GM18508 (cell line): ENCODE data around the gene SIGLEC15.
"Not testable (repeated sequence)": the region's sequence is repeated elsewhere in the genome, so short reads cannot be mapped to it uniquely, and the experiment has no call there.

ENCODE experiments used
- ATAC-seq: cut with Tn5 transposase; IDR thresholded peaks from one replicate; pipeline ENCODE4 v1.9.1; 2021; ENCODE audit warnings: moderate number of reproducible peaks; ENCODE audit not compliant: insufficient read depth, unreplicated experiment

Gene SIGLEC15, protein sequence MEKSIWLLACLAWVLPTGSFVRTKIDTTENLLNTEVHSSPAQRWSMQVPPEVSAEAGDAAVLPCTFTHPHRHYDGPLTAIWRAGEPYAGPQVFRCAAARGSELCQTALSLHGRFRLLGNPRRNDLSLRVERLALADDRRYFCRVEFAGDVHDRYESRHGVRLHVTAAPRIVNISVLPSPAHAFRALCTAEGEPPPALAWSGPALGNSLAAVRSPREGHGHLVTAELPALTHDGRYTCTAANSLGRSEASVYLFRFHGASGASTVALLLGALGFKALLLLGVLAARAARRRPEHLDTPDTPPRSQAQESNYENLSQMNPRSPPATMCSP

GRCh38 chr18:45825258-45826044, at the start of gene SIGLEC15:
Gene SIGLEC15, plus strand, starts transcription at chr18:45825675. Its CDS starts 54 bp downstream, at chr18:45825729.
- ATAC-seq = no peak

DNA sequence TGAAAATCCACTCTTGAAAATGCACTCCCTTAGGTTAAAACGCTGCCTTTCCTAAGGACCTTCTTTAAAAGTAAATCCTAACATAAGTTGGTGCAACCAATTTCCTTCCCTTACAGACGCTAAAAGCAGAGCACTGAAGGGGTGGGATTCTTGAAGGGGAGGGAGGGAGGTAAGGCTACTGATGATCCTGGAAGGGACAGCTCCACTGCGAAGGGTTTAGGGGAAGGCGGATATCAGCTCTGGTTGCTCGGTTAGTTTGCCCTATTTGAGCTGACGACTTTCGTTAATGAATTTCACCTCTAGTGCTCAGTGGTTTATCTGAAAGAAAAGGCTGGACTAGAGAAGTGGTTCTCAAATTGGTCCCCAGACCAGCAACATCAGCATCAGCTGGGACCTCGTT, 49.7 kb upstream of the SIGLEC15 start:
- no peak for ATAC-seq

DNA sequence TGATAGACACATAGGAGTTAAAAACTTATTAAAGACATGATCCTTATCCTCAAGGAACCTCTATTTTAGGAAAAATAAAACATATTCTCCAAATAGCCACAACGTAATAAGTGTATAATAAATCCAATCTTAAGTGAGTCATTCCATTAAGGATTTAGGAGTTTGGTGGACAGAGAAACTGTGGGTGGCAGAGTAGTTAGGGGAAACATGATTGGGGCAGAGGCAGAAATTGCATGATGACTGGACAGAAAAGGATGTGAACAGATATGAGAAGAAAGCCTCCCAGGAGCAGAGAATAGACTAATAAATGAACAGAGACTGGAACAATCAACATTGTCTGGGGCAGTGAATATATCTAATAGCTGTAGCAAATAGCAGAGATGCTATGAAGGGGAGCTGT, 48.1 kb upstream of the SIGLEC15 start:
- no peak for ATAC-seq

GRCh38 chr18:45780568-45780967, 44.9 kb upstream of the SIGLEC15 start:
- no peak for ATAC-seq

GRCh38 chr18:45782662-45783061, 42.8 kb upstream of the SIGLEC15 start:
- no peak for ATAC-seq

GRCh38 chr18:45783097-45784075, 42.1 kb upstream of the SIGLEC15 start:
- no peak for ATAC-seq

- ATAC-seq = no peak
These were observed 40.3 kb upstream of the SIGLEC15 start for GRCh38 chr18:45785134-45785533.

DNA sequence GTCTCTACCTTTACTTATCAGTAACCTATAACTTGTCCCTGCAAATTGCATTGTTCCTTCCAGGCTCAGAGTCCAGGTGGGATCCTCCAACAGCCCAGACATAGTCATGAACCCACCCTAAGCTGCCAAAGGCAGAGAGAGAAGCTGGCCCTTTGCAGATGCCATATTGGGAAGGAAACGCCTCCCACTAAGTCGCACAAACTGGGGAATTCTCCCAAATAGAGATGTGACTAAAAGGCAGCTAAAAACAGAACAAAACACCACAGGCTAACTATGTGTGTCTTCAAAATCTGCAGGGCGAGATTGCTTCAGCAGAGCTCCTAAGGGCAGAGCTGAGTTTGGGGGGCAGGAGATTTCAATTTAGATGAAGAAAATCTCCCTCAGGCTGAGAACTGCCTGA, 38.5 kb upstream of the SIGLEC15 start:
- ATAC-seq = no peak

DNA sequence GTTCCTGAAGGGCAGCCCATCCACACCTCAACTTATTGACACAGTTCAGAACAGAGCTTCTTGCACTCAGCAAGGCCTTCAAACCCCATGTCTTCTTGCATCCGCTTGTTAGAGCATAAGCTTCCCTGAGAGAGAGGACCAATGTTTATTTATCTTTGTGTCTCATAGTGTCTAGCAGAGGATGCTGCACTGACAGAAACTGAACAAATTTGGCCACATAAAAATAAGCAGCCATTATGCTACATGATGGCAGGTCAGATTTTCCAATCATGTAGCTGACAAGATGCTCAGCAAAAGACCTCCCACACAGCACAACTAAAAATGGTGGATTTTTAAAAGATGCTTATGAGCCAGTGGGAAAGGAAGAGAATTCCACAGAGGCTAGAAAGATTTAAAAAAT, 38.1 kb upstream of the SIGLEC15 start:
- ATAC-seq = no peak

DNA sequence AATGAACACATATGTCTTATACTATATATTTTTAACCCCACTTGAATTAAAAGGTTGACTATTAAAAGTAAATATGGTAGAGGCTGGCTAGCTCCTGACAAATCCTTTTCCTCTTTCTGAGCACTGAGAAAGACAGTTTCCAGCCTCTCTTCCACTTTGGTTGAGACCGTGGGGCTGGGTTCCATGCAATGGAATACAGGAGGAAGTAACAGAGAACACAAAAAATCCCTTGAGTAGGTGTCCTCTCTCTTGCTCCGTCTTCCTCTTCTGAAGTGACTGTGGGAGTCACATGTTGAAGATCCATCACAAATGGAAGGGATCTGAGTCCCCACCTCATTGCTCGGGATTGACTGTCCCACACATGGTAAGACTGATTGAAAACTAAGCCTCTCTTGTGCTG, 36.6 kb upstream of the SIGLEC15 start:
- no peak for ATAC-seq

DNA sequence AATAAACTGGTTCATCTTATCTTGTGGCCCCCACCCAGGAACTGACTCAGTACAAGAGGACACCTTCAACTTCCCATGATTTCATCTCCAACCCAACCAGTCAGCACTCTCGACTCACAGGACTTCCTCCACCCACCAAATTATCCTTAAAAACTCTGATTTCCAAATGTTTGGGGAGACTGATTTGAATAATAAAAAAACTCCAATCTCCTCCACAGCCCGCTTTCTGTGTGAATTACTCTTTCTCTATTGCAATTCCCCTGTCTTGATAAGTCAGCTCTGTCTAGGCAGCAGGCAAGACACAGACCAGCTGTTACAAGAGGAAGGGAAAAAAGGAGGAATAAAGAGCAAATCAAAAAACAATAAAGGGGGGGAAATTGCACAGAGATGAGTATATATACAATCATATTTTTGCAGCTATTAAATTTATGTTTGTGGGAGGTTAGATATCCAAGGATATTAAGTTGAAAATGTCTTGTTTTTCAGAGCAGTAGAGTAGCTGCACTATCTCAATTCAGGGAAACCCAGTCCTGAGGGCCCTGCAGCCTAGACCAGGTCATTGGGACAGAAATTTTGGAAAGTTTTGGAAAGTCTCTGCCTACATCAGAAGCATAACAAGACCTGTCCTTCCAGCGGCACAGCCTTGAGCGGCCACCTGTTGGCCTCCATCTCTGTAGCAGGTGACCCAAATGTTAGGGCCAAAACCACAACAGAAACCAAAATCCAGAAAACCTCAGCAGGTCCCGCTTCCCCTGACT, 32.8 kb upstream of the SIGLEC15 start:
- no peak for ATAC-seq

DNA sequence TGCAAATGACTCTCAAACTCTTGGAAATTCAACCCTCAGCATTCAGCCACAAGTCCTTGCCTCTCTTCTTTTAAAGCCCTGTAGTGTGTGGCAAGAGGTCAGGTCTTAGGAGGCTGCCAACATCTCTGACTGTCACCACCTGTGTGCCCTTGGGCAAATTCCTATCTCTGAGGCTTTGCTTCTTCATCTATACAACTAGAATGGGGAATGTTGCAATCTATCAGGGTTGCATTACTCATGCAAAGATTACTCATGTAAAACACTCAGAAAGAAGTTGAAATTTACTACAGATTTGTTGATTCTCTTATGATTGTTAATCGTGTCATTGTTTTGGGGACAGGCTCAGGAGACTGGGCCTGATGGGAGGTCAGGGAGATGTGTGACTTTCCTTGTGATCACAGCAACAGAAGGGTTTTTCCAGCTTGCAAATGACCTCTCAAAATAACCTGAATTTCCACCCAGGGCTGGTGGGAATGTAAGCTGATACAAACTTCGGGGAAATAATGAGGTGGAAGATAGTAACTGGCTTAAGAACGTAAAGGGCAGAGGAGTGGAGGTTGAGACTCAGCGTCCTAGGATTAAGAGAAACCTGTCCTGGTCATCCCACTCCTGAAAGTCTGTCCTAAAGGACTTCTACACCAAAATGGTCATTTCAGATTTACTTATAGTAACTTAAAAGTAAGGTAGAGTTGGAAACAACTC, 32.1 kb upstream of the SIGLEC15 start:
- no peak for ATAC-seq

DNA sequence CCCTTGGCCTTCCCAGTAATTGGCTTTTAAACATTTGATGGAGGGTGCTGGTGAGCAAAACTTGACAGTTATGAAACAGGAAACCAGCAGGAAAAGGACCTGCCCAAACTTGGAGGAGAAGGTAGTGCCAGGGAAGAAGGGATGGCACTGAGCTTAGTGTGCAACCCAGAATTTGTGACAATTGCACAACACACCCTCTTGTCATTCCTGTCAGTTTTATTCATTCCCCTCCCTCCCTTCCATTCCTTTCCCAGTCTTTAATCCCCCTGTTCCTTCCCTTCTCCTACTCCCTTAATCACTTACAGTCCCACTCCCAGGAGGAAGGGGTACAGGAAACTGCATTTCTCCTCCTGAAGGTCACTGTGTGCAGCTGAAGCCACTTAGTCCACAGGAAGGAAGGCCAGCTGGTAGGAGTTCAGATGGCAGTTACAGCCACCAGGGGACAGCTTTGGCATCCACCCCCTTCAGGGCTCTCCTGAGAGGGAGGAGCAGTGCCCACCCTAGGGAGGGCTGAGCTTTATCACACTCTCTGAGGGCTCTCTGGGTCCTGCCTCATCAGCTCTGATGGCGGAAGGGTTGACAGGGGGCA, 24.0 kb upstream of the SIGLEC15 start:
- ATAC-seq = no peak

DNA sequence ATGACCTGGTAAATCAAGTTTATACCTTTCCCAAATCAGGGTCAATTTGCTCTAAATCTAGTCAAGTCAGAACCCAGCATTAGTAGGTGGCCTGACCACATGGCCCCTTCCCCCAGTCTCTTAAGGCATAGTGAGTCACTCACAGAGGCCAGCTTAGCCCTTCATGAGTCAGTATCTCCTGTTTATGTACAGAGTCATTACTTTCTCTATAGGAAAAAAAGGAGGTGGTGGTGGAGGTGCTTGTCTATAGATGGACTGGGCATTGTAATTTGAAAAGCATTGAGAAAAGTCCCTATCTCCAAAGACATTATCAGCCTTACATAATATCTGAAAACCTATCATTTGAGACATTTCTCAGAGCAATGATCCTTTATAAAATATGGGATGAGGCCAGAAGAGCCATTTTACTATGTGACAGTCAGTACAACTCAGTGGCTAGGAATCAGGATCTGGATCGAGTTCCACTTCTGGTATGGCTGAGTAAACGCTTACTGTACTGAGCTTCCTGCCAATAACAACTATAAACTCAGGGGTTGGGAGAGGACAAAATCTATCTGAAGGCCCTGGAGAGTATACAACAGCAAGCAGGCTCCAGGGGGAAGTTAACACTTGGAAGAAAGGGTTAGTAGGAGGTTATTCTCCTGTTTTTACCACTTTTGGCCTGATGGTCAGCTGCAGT, 22.5 kb upstream of the SIGLEC15 start:
- ATAC-seq = no peak

DNA sequence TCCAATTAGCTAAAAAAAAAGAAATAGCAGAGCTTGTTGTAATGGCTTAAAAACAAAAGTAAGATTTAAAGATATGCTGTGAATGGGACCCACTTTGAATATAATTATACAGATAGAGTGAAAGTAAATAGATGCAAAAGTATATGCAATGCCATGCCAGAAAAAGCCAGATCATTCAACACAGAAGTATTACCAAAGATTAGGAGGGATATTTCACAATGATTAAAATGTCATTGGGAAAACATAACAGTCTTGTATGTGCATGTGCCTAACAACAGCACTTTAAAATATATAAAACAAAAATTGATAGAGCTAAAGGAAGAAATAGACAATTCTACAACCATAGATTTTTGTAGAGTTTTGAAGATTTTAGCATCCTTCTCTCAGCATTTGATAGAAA, 19.9 kb upstream of the SIGLEC15 start:
- no peak for ATAC-seq

GRCh38 chr18:45806226-45806625, 19.2 kb upstream of the SIGLEC15 start:
- no peak for ATAC-seq

- not testable (repeated sequence) for ATAC-seq
These were observed 18.3 kb upstream of the SIGLEC15 start for GRCh38 chr18:45807144-45807543.

GRCh38 chr18:45814733-45815132, 10.7 kb upstream of the SIGLEC15 start:
- ATAC-seq = not testable (repeated sequence)
